Measurements from ENCODE around the gene SERPIND1.
"Not testable (repeated sequence)": the region's sequence is repeated elsewhere in the genome, so short reads cannot be mapped to it uniquely, and the experiment has no call there.

The SERPIND1 gene

DNA sequence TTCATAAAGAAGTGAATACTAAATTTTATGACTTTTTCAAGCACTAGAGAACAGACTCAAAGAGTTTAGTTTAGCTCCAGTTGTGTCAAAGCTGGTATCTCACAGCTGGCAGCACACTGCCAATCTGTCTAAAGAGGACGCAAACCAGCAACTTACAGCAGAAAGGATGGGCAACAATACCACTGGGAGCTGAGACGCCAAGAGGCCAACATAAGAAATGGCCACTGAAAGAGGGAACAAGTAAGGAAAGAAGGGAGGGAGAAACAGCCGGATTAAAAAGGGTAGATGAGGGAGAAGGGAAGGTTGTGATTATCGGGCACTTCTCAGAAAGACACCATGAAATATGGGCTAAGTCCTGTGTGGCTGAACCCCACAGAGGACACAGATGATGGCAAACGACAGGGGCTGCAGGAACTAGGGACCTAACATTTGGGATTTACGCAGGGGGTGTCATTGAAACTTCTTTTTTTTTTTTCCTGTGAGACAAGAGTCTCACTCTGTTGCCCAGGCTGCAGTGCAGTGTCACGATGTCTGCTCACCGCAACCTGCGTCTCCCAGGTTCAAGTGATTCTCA is 41.7 kb downstream of the SERPIND1 start:
- TF ChIP-seq POLR2A (IDR thresholded peaks at IDR 0.05; ENCODE audit: low read length): no peak
- no peak for TF ChIP-seq GATA1 (IDR thresholded peaks at IDR 0.05; ENCODE audit: low read depth, low read length)

DNA sequence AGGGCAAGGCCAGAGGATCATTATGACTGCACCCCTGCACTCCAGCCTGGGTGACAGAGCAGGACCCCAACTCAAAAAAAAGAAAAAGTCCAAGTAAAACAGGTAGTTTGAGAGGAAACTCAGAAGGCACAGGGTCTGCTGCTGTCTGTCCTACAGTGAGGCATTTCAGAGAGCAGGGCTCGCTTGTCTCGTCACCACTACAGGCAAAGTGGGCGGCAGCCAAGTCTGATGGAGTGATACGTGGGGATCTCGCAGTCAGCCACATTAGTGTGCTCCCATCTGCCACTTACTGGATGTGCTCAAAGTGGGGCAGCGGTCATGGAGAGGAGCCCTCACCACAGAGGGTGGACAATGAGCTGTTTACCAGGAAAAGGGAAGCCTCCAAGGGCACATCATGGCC is 42.6 kb downstream of the SERPIND1 start:
- no peak for TF ChIP-seq GATA1 (IDR thresholded peaks at IDR 0.05; ENCODE audit: low read depth, low read length)
- TF ChIP-seq POLR2A (IDR thresholded peaks at IDR 0.05; ENCODE audit: low read length): no peak
- DNase-seq: no peak

More for the DNA sequence above, 41.7 kb downstream of the SERPIND1 start:
- no peak for DNase-seq

DNA sequence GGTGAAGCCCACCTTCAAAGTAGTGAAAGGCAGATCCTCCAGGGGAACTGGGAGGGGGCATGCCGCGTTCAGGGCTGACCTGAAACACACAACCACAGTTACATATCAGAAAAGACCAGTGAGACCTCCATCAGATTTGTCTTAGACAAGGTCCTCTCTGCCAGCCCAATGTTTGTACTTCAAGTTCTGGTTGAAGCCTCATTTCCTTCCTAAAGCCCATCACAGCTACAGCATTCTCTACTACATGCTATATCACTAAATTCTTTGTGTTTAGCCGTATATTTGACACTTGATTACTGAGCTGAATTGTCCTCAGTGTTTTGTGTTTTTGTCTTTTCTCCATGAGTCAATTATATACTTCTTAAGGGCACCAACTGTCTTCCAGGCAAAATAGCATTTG is 44.6 kb downstream of the SERPIND1 start:
- TF ChIP-seq POLR2A (IDR thresholded peaks at IDR 0.05; ENCODE audit: low read length): no peak
- DNase-seq: no peak

DNA sequence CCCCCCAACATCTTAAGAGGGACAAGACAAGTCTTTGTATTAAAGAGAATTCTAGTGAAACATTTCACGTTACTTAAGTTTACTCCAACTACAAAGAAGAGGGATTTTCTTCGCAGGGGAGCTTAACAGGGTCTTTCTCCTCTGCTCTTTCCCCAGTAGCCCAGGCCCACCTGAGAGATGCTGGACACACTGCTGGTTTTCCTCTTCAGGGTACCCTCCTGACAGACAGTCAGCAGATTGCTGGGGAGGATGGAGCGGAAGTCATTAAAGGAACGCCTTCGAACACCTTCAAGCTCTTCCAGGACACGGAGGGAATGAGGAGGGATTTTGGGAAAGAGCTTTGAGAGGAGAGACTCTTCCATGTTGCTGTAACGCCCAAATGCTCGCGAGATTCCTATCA is 45.6 kb downstream of the SERPIND1 start:
- DNase-seq: no peak
- TF ChIP-seq GATA1 (IDR thresholded peaks at IDR 0.05; ENCODE audit: low read depth, low read length): no peak
- no peak for TF ChIP-seq POLR2A (IDR thresholded peaks at IDR 0.05; ENCODE audit: low read length)

DNA sequence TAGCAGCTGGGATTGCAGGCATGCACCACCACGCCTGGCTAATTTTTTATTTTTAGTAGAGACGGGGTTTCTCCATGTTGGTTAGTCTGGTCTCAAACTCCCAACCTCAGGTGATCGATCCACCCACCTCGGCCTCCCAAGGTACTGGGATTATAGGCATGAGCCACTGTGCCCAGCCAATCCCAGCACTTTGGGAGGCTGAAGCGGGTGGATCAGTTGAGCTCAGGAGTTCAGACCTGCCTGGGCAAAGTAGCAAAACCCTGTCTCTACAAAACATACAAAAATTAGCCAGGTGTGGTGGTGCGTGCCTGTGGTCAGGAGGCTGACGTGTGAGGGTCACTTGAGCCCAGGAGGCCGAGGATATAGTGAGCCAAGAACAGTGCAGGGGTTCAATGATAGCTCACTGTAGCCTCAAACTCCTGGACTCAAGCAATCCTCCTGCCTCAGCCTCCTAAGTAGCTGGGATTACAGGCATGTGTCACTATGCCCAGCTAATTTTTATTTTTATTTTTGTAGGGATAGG is 47.9 kb downstream of the SERPIND1 start:
- not testable (repeated sequence) for DNase-seq

DNA sequence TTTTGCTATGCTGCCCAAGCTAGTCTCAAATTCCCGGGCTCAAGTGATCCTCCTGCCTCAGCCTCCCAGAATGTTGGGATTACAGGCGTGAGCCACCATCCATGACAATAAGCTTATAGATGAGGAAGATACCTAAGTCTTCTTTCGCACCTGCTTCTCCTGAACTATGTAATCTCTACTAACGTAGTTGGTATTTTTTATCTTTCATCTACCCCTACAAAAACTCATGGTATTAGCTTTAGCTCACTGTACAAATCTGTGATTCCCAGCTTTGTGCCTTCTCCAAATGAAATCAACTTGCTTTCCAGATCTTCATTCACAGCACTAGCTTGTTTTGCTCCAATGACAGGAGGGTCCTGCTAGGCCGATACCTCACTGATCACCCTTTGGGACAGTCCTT is 48.3 kb downstream of the SERPIND1 start:
- TF ChIP-seq POLR2A (IDR thresholded peaks at IDR 0.05; ENCODE audit: low read length): no peak
- TF ChIP-seq GATA1 (IDR thresholded peaks at IDR 0.05; ENCODE audit: low read depth, low read length): no peak
- DNase-seq: no peak

DNA sequence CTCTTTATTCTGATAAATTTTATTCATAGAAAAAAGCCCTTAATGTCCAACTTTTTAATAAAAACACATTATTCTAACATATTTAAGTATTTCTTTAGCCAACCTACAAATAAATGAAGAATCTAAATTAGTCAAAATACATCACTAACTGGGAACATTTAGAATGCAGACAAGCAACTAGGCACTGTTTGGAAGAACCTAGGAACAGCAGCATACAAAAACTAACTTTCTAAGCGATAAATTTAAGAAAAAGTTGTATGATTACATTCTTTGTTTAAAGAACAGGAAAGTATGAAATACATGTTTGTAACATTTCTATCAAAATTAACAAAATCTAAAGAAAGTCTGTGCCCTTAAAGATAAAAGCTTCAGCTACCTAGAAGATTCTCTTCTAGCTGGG is 49.4 kb downstream of the SERPIND1 start:
- TF ChIP-seq GATA1 (IDR thresholded peaks at IDR 0.05; ENCODE audit: low read depth, low read length): no peak
- TF ChIP-seq POLR2A (IDR thresholded peaks at IDR 0.05; ENCODE audit: low read length): no peak
- no peak for DNase-seq

DNA sequence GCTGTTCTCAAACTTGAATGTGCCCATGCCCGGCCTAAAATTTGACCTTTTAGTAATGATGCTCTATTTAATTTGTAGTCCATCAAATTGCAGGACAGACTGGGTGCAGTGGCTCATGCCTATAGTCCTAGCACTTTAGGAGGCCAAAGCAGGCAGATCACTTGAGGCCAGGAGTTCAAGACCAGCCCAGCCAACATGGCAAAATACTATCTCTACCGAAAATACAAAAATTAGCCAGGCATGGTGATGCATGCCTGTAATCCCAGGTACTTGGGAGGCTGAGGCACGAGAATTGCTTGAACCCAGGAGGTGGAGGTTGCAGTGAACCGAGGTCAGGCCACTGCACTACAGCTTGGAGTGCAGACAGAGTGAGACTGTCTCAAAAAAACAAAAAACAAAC is 51.3 kb downstream of the SERPIND1 start:
- not testable (repeated sequence) for DNase-seq

DNA sequence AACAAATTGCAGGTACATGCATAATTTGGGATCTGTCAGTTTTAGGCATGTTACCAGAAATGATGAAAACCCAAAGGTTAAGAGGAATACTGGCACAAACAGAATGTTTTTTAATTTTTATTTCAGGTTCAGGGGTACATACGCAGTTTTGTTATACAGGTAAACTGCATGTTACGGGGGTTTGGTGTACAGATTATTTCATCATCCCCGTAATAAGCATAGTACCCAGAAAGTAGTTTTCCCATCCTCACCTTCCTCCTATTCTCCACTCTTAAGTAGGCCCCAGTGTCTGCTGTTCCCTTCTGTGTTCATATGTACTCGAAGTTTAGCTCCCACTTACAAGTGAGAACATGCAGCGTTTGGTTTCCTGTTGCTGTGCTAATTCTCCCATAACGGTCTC is 51.7 kb downstream of the SERPIND1 start:
- TF ChIP-seq GATA1 (IDR thresholded peaks at IDR 0.05; ENCODE audit: low read depth, low read length): no peak
- TF ChIP-seq POLR2A (IDR thresholded peaks at IDR 0.05; ENCODE audit: low read length): no peak
- no peak for DNase-seq

DNA sequence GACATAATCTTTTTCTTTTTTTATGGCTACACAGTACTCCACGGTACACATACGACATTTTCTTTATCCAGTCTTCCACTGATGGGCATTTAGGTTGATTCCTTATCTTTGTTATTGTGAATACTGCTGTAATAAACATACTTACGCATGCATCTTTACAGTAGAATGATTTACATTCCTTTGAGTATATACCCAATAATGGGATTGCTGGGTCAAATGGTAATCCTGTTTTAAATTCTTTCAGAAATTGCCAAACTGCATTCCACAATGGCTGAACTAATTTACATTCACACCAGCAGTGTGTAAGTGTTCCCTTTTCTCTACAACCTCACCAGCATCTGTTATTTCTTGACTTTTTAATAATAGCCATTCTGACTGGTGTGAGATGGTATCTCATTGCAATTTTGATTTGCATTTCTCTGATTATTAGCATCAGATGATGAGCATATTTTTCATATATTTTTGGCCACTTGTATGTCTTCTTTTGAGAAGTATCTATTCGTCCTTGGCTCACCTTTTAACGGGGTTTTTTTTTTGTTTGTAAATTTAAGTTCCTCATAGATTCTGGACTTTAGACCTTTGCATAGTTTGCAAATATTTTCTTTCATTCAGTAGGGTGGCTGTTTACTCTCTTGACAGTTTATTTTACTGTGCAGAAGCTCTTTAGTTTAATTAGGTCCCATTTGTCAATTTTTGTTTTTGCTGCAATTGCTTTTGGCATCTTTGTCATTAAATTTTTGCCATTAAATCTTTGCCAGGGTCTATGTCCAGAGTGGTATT is 52.6 kb downstream of the SERPIND1 start:
- DNase-seq: not testable (repeated sequence)

DNA sequence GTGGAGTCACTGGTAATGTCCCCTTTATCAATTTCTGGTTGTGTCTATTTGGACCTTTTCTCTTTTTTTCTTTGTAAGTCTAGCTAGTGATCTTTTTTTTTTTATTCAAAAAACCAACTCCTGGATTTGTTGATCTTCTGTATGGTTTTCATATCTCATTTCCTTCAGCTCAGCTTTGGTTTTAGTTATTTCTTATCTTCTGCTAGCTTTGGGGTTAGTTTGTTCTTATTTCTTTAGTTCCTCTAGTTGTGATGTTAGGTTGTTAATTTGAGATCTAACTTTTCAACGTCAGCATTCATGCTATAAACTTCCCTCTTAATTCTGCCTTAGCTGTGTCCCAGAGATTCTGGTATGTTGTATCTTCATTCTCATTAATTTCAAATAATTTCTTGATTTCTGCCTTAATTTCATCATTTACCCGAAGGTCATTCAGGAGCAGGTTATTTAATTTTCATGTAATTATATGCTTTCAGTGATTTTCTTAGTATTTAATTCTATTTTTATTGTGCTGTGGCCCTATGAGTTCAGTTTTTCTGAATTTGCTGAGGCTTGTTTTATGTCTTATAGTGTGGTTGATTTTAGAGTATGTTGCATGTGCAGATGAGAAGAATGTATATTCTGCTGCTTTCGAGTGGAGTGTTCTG is 55.7 kb downstream of the SERPIND1 start:
- TF ChIP-seq GATA1 (IDR thresholded peaks at IDR 0.05; ENCODE audit: low read depth, low read length) (no peak), POLR2A (IDR thresholded peaks at IDR 0.05; ENCODE audit: low read length) (no peak)
- DNase-seq: no peak

DNA sequence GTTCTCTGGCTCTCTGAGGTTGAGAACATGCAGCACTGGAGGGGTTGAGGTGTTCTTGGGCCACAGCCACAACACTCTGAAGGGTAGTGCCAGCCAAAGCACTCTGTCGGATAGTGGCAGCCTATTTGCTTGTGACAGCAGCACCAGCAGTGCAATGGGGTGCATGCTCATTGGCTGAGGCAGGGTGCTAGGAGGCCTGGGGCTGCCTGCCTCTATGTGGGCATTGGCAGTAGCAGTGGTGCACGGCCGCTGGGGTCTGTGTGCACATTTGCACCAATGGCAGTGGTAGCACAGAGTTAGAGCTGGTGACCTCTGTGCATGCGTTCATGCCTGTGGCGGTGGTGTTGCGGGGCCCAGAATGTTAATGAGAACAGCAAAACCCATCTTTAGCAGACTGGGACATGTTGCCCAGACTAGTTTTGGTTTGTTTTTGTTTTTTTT is 59.3 kb downstream of the SERPIND1 start:
- TF ChIP-seq GATA1 (IDR thresholded peaks at IDR 0.05; ENCODE audit: low read depth, low read length) (no peak), POLR2A (IDR thresholded peaks at IDR 0.05; ENCODE audit: low read length) (no peak)
- DNase-seq: no peak

DNA sequence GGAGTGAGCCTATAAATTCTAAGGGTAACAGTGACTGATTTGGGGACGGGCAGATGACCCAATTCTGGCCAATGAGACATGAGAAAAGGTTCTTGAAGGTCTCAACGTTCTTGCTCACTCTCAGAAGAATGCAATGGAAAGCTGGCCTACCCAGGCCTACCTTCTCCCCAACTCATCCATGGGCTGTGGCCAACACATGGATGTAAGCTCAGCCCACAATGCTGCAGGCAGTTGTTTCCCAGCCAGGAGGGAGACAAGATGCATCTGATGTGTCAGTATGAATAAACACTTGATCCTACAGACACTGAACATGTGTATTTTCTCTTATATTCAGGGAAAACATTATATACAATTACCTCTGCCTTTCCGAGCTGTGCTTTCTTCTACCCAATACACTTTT is 60.3 kb downstream of the SERPIND1 start:
- TF ChIP-seq POLR2A (IDR thresholded peaks at IDR 0.05; ENCODE audit: low read length) (no peak), GATA1 (IDR thresholded peaks at IDR 0.05; ENCODE audit: low read depth, low read length) (no peak)
- DNase-seq: no peak

DNA sequence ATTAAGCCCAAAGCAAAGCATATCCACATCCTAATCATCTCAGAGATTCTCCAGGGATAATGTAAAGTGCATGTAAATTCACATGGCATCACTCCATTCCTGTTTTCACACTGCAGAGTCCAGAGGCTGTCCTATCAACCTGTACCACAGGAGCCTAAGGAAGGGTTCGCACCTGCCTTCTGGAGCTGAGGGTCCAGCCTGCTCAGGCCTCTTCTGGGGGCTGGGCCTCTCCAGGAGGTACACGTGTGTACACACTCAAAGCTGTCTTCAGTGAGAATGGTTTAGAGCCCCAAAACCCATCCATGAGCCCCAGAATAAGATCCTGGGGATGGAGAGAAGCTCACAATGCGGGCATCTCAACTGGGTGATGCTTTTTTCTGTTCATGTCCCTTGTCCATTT is 60.8 kb downstream of the SERPIND1 start:
- DNase-seq: no peak
- TF ChIP-seq GATA1 (IDR thresholded peaks at IDR 0.05; ENCODE audit: low read depth, low read length): no peak
- no peak for TF ChIP-seq POLR2A (IDR thresholded peaks at IDR 0.05; ENCODE audit: low read length)
